Stimulated activated CD4-positive, alpha-beta T cell treated with anti-CD3 and anti-CD28 coated beads, Interleukin-2, amount 100 ng/mL, for 4 hours (primary cell): ENCODE measurements around the gene SH3BGRL2.
"Not testable (repeated sequence)": the region's sequence is repeated elsewhere in the genome, so short reads cannot be mapped to it uniquely, and the experiment has no call there.

Source experiments
- DNase-seq: peaks from one replicate; pipeline ENCODE4 v3.0.0-alpha.2; 2020; ENCODE audit warnings: low read depth

The SH3BGRL2 gene

DNA sequence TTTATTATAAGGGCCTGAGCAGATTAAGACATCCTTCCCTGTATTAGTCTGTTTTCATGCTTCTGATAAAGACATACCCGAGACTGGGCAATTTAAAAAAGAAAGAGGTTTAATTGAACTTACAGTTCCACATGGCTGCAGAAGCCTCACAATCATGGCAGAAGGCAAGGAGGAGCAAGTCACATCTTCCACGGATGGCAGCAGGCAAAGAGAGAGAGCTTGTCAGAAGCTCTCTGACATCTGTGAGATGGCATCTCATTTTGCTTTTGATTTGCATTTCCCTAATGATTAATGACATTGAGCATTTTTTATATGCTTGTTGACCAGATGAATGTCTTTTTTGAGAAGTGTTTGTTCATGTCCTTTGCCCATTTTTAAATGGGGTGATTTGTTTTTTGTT is 114.2 kb downstream of the SH3BGRL2 start:
- DNase-seq, result not testable (repeated sequence)

DNA sequence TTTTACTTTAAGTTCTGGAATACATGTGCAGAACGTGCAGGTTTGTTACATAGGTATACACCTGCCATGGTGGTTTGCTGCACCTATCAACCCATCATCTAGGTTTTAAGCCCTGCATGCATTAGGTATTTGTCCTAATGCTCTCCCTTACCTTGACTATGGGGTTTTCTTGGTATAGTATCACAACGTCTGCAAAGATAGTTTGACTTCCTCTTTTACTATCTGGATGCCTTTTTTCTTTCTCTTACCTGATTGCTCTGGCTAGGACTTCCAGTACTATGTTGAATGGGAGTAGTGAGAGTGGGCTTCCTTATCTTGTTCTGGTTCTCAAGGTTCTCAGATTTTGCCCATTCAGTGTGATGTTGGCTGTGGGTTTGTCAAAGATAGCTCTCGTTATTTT is 115.2 kb downstream of the SH3BGRL2 start:
- DNase-seq, result not testable (repeated sequence)

DNA sequence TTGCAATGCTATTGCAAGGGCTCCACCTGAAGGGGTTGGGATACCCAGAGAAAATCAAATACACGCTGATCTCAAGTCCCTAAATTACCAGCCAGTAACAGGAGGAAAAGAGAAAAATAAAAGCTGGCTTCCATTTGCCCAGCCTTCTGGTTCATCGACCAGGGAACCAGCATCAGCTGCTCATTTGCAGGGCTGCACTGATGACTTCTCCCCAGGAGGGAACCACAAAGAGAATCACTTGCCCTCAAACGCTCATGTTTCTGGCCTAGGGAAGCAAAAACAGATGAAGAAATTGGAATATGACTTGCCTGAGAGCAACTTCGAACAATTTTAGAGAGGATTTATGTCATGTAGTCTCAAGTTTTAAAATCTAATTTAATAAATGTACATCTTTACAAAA is 119.7 kb downstream of the SH3BGRL2 start:
- no peak for DNase-seq
